HG03095 (cell line): ENCODE results near the gene MAP3K2.

ENCODE experiments used
- ATAC-seq: cut with Tn5 transposase; IDR thresholded peaks from one replicate; pipeline ENCODE4 v1.9.1; 2021; ENCODE audit warnings: moderate library complexity; ENCODE audit not compliant: unreplicated experiment

The MAP3K2 gene

GRCh38 chr2:127408004-127408806, 20.4 kb upstream of the MAP3K2 start:
- ATAC-seq = peak; percentile 63

- ATAC-seq = peak; percentile 22
Observed at GRCh38 chr2:127407661-127408003, 19.9 kb upstream of the MAP3K2 start.

- no peak for ATAC-seq
Observed at GRCh38 chr2:127407091-127407490, 19.3 kb upstream of the MAP3K2 start.

- ATAC-seq = no peak
Observed at GRCh38 chr2:127406454-127406853, 18.7 kb upstream of the MAP3K2 start.

- ATAC-seq = no peak
Observed at GRCh38 chr2:127405255-127405610, 17.5 kb upstream of the MAP3K2 start.

- no peak for ATAC-seq
Observed at GRCh38 chr2:127404466-127405254, 16.9 kb upstream of the MAP3K2 start.

- ATAC-seq = no peak
Observed at GRCh38 chr2:127403460-127403859, 15.7 kb upstream of the MAP3K2 start.

- ATAC-seq = no peak
Observed at GRCh38 chr2:127401757-127402695, 14.3 kb upstream of the MAP3K2 start.

- ATAC-seq = no peak
Observed at GRCh38 chr2:127400897-127401756, 13.4 kb upstream of the MAP3K2 start.

GRCh38 chr2:127400533-127400896, 12.7 kb upstream of the MAP3K2 start:
- no peak for ATAC-seq

GRCh38 chr2:127398239-127398590, 10.4 kb upstream of the MAP3K2 start:
- ATAC-seq = peak; percentile 93

GRCh38 chr2:127397568-127398238, 9.9 kb upstream of the MAP3K2 start:
- no peak for ATAC-seq

- ATAC-seq = no peak
Observed at GRCh38 chr2:127394492-127394891, 6.7 kb upstream of the MAP3K2 start.

GRCh38 chr2:127392828-127393578, 5.2 kb upstream of the MAP3K2 start:
- ATAC-seq = no peak

GRCh38 chr2:127392133-127392827, 4.5 kb upstream of the MAP3K2 start:
- no peak for ATAC-seq

GRCh38 chr2:127389778-127390435, 2.1 kb upstream of the MAP3K2 start:
- peak; percentile 27 for ATAC-seq

GRCh38 chr2:127388423-127389164, 819 bp upstream of the MAP3K2 start:
- peak; percentile 18 for ATAC-seq
